Measurements from ENCODE around the gene PLEKHM1. TPM values are rescaled to one million over a fixed set of nuclear protein-coding genes. Genes with fewer than 3 reads are reported as not detected.

The PLEKHM1 gene
- total RNA-seq, 3 donors from 2014 or later (not counting 1 experiment from before 2014, with no cell fraction given), result 140 to 160 (median 158) TPM

DNA sequence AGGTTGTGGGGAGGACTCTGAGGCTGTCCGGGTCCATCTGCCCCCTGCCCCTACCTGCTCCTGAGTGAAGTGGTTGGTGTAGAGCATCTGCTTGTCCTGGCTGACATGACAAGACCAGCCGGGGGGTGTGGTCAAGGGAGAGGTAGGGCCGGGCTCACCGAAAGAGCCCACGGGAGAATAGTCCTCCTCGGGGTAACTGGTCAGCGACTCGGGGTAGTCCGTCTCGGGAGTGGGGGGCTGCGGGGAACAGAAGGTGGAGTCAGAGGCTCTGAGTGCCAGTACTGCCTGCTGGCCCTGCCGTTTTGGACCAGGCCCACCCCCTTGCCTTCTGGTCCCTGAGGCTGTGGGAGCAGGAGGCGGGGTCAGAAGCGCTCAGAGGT, 85.7 kb downstream of the PLEKHM1 start:
- no peak for DNase-seq
- Mint-ChIP-seq H3K4me1 (peaks cover 37 to 45% of the 10 kb centered on the region in 2 donors), H3K4me3 (no peak overlapping the region), H3K36me3 (peaks cover 10% of the 10 kb centered on the region), H3K9me3 (no peaks in the 10 kb centered on the region), H3K27me3 (ENCODE audit: low read depth in 2 of 2) (no peaks in the 10 kb centered on the region), H3K27ac (peak overlapping the region; percentile 43 to 66)
- H3K4me1 ChIP-seq (ENCODE audit: control insufficient read depth, insufficient read depth, low read length), result peaks cover 38% of the 10 kb centered on the region
- no peaks in the 10 kb centered on the region for H3K9me3 ChIP-seq (ENCODE audit: control insufficient read depth, insufficient read depth, low read length)
- H3K4me3 ChIP-seq (ENCODE audit: low read length), result no peak overlapping the region
- ATAC-seq, result no peak
- peaks cover 60% of the 10 kb centered on the region for H3K36me3 ChIP-seq (ENCODE audit: control insufficient read depth, insufficient read depth, low read length)
- no peak for TF ChIP-seq CTCF (IDR thresholded peaks at IDR 0.05)
- no peak overlapping the region for H3K27ac ChIP-seq (ENCODE audit: low read length)
- 96% methylated on average over 14 of the region's 14 CpGs for WGBS (ENCODE audit: insufficient coverage)
- H3K27me3 ChIP-seq (ENCODE audit: control insufficient read depth, insufficient read depth, low read length), result no peaks in the 10 kb centered on the region
- intact Hi-C loops (cut with micrococcal nuclease), result no loop called here

- H3K36me3 Mint-ChIP-seq, result peaks cover 10% of the 10 kb centered on the region
Observed at GRCh38 chr17:45403906-45404490, 86.5 kb downstream of the PLEKHM1 start.

DNA sequence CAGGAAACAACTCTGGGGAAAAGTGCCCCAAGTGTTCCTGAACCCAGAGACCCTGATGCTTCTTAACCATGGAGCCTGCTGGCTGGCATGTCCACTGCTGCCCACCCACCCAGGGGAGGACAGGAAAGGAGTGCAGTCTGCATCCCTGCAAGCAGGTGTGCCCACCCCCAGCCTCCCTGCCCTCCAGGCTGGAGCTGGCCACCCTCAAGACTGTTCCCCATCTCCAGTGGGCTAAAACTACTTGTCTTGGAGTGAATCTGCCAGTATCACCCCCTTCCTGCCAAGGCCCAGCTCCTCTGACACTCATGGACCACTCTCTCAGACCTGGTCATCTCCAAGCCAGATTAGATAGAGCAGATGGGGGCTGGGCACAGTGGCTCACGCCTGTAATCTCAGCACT, 87.6 kb downstream of the PLEKHM1 start:
- intact Hi-C loops (cut with micrococcal nuclease), result no loop called here
- H3K27ac Mint-ChIP-seq, result no peak overlapping the region

More at GRCh38 chr17:45403906-45404490, 86.5 kb downstream of the PLEKHM1 start:
- no peaks in the 10 kb centered on the region for H3K27me3 Mint-ChIP-seq (ENCODE audit: low read depth in 2 of 2)
- intact Hi-C loops (cut with micrococcal nuclease), result no loop called here
- peaks cover 68% of the 10 kb centered on the region for H3K36me3 ChIP-seq (ENCODE audit: control insufficient read depth, insufficient read depth, low read length)
- 96% methylated on average over 8 of the region's 10 CpGs for WGBS (ENCODE audit: insufficient coverage)
- ATAC-seq, result no peak
- H3K4me3 ChIP-seq (ENCODE audit: low read length), result no peak overlapping the region
- peaks cover 29% of the 10 kb centered on the region for H3K4me1 ChIP-seq (ENCODE audit: control insufficient read depth, insufficient read depth, low read length)
- no peak overlapping the region for H3K4me3 Mint-ChIP-seq
- H3K27ac Mint-ChIP-seq, result peak overlapping the region; percentile 43 to 66
- H3K27me3 ChIP-seq (ENCODE audit: control insufficient read depth, insufficient read depth, low read length), result no peaks in the 10 kb centered on the region
- H3K9me3 ChIP-seq (ENCODE audit: control insufficient read depth, insufficient read depth, low read length), result no peaks in the 10 kb centered on the region
- no peaks in the 10 kb centered on the region for H3K9me3 Mint-ChIP-seq
- no peak for TF ChIP-seq CTCF (IDR thresholded peaks at IDR 0.05)
- no peak overlapping the region for H3K27ac ChIP-seq (ENCODE audit: low read length)
- no peak for DNase-seq
- H3K4me1 Mint-ChIP-seq, result peaks cover 31 to 37% of the 10 kb centered on the region in 2 donors

More for the DNA sequence above, 87.6 kb downstream of the PLEKHM1 start:
- peaks cover 21 to 26% of the 10 kb centered on the region in 2 donors for H3K4me1 Mint-ChIP-seq
- peaks cover 78% of the 10 kb centered on the region for H3K36me3 ChIP-seq (ENCODE audit: control insufficient read depth, insufficient read depth, low read length)
- WGBS (ENCODE audit: insufficient coverage), result 88% methylated on average over 1 of the region's 1 CpG
- peaks cover 10% of the 10 kb centered on the region for H3K36me3 Mint-ChIP-seq
- no peak overlapping the region for H3K4me3 Mint-ChIP-seq
- no peaks in the 10 kb centered on the region for H3K9me3 ChIP-seq (ENCODE audit: control insufficient read depth, insufficient read depth, low read length)
- no peak overlapping the region for H3K27ac ChIP-seq (ENCODE audit: low read length)
- DNase-seq (no peak), ATAC-seq (no peak)
- H3K27me3 ChIP-seq (ENCODE audit: control insufficient read depth, insufficient read depth, low read length), result no peaks in the 10 kb centered on the region
- H3K9me3 Mint-ChIP-seq, result no peaks in the 10 kb centered on the region
- no peak overlapping the region for H3K4me3 ChIP-seq (ENCODE audit: low read length)
- TF ChIP-seq CTCF (IDR thresholded peaks at IDR 0.05), result no peak
- peaks cover 19% of the 10 kb centered on the region for H3K4me1 ChIP-seq (ENCODE audit: control insufficient read depth, insufficient read depth, low read length)
- H3K27me3 Mint-ChIP-seq (ENCODE audit: low read depth in 2 of 2), result no peaks in the 10 kb centered on the region

All from natural killer cell (primary cell).